GM21619 (cell line): ENCODE data around the gene RANBP17.
"Not testable (repeated sequence)": the region's sequence is repeated elsewhere in the genome, so short reads cannot be mapped to it uniquely, and the experiment has no call there.

ENCODE experiments used
- ATAC-seq: cut with Tn5 transposase; IDR thresholded peaks from one replicate; pipeline ENCODE4 v1.9.1; 2021; ENCODE audit not compliant: unreplicated experiment

RANBP17 gene

DNA sequence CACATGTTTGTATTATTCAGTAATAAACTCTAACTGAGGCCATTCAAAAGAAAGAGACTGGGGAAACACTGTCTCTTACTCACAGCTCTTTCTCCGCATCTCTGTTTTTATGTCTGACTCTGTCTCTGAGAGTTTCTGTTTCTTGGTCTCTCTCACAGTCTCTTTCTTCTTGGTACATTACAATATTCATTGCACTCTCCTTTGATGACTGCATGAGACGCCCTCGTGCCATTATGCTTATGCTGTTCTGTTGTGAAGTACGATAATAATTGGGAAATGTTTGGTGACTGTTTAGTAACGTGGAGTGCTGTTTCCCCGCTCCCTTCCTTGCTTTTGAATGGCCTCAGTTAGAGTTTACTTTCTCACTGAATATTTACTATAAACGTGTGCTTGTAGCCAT lies 421.9 kb downstream of the RANBP17 start:
- no peak for ATAC-seq

DNA sequence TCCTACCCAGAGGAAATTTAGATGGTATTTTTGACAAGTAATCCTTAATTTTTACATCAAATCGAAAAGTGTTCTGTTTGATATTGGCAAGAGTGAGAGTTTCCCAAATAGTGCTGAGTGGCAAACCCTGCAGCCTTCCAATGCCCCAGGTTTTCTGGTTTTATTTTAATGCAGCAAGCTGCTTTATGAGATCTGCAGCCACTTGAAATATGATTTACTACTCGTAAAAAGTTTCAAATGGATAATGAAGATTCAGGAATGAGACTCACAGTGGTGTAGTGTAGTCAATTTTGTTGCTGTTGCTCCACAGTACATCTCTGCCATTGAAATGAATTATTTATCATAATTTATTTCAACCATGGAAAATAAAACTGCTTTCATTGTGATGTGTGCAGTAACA lies 423.6 kb downstream of the RANBP17 start:
- no peak for ATAC-seq

DNA sequence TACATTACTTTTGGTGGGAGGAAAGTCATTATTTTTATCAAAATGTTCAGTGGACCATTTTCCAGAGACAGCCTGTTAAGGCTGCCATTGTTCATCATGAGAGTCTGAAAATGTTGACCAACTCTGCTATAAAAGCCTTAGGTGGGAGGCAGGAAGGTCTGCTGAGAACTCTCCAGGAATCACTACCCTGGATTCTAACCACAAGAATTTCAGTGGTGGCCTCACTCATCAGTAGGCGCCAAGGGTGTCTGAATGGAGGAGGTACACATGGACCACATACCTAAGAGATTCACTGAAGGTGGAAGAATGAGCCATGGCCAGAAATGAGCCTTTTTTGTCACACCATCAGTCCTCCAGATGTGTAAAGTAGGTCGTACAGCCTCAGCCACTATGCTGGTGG lies 426.2 kb downstream of the RANBP17 start:
- no peak for ATAC-seq

DNA sequence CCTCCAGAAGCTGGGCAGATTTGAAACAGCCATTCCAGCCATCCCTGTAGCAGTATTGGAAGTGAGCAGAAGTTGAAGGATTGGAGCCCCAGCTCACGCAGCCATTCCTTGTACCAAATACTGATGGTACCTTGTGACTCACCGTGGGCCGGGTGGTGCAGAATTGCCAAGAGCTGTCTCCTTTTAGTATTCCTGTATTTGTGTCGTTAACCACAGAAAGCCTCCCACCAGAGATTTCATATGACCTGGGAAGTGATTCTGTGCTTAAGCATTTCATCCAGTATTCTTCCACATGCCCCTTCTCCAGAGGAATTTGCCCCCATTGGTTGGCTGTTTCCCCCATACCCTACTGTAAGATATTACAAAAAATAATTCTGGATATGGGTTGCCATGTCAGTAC lies 429.6 kb downstream of the RANBP17 start:
- no peak for ATAC-seq

DNA sequence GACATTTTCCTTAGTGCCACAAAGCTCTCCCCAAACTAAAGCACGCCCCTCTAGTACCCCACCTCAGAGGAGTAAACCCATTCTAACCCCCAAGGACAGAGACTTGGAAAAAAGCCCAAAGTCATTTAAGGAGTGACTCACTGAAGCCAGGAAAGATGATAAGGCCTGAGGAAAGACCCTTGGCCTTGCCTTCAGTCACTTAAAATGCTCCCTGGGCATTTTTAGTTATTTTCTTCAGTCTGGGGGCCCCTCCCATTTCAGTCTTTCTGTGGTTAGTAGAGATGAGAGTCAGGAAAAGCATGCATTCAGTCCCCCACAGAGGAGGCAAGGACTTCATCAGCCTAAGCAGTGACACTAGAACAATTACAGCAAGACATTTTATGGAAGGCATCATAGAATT lies 433.5 kb downstream of the RANBP17 start:
- ATAC-seq = no peak

DNA sequence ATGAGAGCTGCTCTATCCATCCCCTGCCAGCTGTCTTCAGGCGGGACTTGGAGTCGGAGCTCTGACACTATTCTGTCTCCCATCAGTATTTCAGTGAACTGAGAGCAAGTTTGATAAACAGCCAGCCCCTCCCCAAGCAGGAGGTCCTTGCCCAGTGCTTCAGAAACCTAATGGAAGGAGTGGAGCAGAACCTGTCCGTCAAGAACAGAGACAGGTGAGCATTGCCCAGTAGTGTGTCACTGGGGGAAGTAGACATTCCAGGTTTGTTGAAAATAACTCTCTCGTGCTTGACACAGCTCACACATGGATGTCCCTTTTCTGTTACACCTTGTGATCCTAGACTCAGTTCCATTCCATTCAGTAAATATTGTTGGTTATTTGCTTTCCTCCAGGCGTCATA lies 434.0 kb downstream of the RANBP17 start:
- ATAC-seq = no peak

DNA sequence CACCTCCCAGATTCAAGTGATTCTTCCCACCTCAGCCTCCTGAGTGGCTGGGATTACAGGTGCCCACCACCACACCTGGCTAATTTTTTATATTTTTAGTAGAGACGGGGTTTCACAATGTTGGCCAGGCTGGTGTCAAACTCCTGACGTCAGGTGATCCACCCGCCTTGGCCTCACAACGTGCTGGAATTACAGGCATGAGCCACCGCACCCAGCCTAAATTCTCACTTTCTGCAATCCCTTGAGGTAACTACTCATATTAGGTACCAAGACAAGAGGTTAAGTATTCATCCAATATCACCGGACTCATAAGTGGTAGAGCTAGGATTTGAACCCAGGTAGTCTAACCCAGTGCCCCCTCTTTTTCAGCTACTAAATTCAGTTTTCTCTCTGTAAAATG lies 436.1 kb downstream of the RANBP17 start:
- not testable (repeated sequence) for ATAC-seq

DNA sequence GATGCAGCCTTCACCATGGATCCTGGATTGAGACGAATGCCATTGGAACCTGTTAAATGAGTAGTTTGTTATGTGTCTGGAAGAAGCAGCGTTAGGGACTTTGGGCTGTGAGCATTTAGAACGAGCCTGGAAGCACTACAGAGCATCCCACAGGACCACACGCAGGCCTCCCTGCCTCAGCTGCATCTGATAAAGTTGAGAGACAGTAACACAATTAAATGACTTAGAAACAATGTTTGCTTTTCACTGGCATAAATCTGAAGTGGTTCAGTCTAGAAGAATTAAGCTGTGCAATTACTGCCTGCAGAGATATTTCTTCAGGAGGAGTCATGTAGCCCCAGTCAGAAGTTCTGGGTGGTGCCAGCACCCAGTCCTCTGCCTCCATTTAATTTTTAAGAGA lies 437.4 kb downstream of the RANBP17 start:
- ATAC-seq = no peak

DNA sequence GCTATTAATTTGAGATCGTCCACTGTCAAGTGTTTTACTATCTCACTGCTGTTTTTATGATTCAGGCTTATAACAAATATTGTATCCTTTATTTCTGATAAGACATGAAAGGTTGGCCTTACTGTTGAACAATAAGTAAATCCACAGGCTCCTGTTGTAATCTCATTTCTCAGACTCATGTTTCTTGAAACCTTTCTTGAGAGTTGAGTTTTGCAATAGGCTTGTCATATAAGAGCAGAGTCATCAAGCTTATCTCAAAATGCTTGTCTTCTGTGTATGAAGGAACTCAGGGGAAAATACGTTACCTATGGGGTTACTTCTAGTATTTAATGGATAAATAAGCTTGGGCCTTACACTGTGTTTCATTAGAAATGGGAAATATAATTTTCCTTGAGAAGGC lies 438.0 kb downstream of the RANBP17 start:
- no peak for ATAC-seq

DNA sequence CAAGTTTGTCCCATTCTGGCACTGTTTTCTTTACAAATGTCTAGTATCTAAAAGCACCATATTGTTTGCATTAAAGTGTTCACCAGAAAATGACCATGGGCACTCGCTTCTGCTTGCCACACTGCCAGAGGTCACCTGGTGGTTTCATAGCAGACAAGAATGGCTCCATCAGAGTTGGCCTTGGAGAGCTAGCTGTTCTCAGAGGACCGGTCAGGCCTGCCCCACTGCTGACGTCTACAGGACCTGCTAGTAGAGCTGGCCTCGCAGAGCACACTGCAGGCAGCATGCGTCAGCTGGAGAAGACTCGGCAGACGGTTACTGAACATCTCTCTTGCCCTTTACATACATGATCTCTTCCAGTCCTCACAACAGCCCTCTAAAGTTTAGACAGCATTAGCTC lies 438.5 kb downstream of the RANBP17 start:
- no peak for ATAC-seq

DNA sequence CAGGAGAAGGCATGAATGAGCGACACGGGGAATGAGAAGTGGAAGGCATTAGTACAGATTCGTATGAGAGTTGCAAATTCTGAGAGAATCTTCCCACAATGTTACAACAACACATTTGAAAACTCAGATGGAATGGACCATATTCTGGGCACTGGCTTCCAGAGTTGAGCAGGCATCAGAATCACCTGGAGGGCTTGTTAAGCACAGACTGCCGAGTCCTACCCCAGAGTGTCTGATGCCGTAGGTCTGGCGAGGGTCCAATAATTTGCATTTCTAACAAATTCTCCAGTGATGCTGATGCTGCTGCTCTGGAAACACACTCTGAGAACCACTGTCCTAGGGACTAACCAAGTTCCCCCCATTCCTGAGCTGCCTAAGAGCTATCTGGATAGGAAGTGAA lies 444.3 kb downstream of the RANBP17 start:
- ATAC-seq = no peak

DNA sequence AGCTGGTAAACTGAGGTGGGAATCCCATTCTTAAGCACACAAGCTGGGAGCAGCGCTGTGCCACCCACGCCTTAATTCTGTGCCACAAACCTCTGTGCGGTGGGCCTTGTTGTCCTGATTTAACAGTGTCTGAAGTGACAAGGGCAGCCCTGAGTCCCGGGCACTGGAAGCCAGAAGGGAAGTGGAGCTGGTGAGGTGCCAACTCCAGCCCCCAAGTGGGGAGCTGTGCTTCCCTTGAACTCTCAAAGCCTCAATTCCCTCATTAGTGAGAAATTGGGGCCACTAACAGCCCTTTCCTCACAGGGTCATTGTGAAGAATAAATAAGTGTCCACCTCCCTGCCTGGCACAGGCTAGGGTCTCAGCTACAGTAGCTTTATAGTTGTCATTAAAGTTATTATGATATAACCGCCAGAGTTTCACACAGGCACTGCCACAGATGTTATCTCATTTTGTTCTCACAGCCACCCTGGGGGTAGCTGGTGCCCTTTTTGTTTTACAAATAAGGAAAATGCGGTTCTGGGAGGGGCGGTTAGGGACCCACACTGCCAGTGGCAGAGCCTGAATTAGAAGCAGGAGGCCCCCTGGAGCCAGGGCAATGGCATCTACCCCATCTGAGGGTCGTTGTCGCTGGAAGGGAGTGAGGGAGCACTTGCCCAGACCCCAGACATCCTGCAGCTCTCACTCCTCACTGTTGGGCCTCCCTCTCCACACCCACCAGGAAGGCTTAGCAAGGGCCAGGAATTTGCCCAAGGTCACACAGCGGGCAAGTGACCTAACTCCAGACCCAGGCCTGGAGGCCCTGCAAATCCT lies 445.2 kb downstream of the RANBP17 start:
- no peak for ATAC-seq

DNA sequence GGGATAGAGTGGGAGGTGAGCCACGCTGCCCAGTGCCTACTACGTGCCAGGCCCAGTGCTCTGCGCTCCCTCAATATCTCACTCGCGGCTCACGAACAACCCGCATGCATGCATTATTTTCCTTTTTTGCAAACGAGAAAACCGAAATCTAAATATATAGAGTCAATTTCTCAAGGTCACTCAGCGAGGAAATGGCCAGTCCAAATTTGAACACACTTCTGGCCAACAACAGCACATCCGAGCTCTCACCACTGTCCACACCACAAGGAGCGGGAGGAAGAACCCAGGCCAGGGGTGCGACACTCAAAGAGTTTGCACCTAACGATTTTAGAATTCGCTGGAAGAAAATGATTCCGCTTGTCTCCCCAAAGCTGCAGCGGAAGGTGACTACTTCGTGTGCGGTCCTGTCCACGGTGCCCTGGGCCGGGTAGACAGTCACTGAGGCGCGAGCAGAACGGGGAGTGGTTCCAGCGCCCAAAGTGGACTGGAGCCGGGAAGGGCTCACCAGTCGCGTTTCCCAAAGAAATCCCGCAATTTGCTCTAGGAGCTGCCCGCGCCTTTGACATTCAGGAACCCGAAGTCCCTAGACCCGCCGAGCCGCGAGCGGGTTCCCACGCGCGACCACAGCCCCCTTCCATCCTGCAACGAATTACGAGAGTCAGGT lies 446.1 kb downstream of the RANBP17 start:
- no peak for ATAC-seq

DNA sequence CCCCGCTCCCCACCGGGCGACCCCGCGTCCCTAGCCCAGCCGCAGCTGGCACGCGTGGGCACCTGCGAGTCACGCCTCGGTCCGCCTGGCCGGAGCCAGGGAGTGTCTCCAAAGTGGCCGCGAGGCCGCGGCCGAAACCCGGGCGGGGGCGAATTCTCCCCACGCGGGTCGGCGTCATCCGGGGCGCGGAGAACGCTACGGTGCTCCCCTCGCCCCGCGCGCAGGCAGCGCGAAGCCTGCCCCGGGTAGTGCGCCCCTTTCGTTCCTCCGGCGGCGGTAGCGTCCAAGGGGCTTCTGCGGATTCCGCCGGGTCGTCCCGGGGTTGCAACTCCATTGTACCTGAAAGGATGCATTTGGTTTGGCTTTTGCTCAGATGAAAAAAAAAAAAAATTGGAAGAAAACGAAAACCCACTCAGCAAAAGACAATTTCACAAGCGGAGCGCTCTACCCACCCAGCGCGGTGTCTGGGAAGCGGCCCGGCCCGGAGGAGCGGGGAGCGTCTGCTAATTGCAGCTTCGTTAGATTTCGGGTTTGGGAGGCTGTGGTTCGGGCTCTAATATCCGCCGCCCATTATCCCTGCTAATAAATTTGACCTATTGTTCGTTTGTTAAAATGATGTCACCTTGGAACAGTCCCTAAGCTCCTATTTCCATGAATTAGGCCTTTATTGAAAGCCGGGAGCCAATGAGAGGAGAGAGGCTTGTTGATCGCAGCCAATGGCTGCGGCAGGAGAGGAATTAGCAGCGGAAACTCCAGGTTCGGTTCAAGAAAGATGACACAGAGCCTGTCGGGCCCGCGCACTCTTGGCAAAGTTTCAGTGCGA lies 446.8 kb downstream of the RANBP17 start, which contains the start of gene TLX3:
Gene TLX3 (plus strand): TSS at position 796 of the 823 bp plus-strand sequence. CDS start 118 bp downstream, outside the sequence.
- no peak for ATAC-seq

DNA sequence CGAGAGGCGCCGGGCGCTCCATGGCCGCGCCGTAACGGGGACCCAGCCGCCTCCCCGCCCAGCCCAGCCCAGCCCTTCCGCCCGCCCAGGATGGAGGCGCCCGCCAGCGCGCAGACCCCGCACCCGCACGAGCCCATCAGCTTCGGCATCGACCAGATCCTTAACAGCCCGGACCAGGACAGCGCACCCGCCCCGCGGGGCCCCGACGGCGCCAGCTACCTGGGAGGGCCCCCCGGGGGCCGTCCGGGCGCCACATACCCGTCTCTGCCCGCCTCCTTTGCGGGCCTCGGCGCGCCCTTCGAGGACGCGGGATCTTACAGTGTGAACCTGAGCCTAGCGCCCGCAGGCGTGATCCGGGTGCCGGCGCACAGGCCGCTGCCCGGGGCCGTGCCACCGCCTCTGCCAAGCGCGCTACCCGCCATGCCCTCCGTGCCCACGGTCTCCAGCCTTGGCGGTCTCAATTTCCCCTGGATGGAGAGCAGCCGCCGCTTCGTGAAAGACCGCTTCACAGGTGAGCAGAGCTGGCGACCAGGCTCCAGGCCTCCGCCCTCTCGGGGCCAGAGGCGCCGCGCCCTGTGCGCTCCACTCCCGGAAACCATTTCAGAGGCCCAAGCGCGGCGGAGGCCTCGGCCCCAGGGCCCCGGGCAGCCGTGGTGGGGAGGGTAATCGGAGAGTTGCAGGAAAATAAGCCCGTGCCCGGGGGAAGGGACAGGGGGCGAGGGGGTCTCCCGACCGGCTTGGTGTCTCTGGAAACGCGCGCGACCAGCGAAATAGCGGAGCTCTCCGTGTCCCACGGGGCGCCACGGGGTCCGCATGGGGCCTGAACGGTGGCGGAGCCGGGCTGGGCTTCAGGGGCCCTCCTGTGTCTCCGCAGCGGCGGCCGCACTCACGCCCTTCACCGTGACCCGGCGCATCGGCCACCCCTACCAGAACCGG lies 447.7 kb downstream of the RANBP17 start:
- no peak for ATAC-seq

DNA sequence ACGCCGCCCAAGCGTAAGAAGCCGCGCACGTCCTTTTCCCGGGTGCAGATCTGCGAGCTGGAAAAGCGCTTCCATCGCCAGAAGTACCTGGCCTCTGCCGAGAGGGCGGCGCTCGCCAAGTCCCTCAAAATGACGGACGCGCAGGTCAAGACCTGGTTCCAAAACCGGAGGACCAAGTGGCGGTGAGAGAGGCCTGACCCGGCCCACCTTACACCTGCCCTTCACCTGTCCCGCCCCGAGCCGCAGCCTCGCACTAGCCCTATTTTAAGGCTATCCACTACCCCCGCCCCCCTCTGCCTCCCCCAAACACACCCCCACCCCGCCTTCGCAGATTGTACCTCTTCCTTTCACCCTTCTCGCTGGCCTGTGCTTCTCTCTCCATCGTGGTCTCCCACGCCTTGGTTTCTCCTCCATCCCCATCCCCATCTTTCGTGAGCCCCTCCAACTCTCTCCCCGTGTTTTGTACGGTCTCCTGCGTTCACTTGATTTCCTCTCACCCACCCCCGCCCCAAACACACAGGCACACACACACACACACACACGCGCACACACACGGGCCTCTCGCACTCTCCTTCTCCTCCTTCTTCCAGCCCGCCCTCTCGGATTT lies 448.5 kb downstream of the RANBP17 start:
- ATAC-seq = no peak

DNA sequence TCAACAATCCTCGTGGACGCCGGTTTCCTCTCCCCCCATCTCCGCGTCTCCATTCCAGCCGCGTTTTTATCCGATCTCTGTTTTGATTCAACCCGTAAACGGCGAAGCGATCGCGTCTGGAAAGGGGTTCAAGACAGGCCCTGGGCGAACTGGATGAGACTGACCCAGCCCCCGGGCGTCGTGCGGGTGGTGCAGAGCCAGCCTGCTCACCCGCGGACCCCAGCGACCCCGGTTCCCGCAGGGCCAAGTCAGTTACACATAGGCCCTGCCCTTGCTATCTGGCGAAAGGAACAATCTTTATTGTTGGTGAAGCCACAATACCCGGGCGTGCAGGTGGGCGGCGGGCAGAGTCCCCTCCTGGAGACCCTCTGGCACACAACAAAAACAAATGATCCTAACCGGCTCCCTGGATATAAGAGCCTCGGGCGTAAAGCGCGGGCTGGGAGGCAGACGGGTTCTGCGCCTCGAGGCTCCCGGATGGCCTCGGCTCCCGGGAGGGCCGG lies 449.1 kb downstream of the RANBP17 start:
- ATAC-seq = no peak

DNA sequence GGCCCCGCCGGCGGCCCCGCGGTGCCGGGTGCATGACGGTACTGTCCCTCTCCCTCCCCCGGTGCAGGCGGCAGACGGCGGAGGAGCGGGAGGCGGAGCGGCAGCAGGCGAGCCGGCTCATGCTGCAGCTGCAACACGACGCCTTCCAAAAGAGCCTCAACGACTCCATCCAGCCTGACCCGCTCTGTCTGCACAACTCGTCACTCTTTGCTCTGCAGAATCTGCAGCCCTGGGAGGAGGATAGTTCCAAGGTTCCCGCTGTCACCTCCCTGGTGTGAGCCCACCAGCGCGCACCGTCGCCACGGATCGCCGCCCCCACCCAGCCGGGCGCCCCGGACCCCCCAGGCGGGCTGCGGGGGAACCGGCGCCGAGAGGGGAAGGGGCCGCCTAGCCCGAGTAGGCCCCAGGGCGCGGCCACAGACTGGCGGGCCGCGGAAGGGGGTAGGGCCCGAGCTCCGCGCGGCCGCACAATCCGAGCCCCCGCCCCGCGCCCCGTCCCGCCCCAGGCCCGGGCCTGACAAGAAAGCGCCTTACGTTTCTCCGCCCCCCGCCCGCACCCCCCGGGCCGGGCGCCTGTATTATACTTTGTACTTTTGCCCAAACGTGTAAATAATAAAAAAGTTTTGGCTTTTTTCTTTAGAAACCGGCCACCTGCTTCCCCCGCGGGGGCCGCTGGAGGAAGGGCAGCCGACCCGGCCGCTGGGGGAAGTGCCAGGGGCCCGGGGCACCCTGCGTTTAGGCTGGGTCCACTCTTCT lies 449.7 kb downstream of the RANBP17 start:
- ATAC-seq = no peak
